Brain pericyte (primary cell): Measurements from ENCODE around the gene ADD2.

ENCODE experiments used
- DNase-seq: peaks from one replicate; pipeline ENCODE4 v3.0.0-alpha.2; 2012; ENCODE audit warnings: low read depth, low spot score

The ADD2 gene

DNA sequence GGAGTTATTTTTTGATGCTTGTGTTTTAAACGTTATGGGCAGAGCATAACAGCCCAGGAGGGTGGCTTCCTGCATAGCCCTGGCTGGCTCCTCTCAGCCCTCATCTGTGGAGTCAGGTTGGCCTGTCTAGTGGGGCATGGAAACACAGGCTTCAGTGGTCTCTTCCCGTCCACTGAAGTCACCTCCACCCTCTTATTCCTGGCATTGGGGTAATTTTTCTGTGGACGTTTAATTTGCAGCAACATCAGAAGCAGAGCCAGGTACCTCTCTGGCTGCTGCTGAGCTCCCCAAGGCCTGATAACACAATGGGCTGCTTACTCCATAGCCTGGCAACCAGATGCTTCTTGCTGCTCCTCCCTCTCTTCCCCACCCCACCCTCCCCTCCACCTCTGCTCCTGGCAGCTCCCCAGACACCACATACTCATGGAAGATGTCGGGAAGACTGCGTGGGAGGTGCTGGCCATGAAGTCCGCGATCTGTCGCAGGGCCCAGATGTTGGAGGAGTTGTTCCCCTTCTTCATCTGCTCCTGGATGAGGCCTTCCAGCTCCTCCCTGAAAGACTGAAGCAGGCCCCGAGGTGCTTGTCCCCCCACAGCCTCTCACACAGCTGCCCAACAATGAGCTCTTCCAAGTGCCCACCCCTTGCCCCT lies 64.0 kb downstream of the ADD2 start:
- no peak for DNase-seq

DNA sequence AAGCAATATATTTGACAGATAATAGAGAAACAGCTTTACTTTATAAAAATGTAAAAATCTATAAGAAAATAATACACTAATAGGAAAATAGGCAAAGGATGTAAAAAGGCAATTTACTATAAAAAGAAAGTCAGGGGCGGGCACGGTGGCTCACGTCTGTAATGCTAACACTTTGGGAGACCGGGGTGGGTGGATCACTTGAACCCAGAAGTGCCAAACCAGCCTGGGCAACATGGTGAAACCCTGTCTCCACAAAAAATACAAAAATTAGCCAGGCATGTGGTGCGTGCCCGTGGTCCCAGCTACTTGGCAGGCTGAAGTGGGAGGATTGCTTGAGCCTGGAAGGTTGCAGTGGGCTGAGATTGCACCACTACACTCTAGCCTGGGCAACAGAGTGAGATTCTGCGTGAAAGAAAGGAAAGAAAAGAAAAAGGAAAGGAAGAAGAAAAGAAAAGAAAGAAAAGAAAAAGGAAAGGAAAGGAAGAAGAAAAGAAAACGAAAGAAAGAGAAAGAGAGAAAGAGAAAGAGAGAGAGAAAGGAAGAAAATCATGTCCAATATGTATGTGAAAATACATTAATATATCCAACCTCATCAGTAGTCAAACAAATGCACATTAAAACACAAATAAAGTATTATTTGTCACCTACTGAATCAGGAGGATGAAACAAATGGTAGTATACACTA lies 65.1 kb downstream of the ADD2 start:
- DNase-seq, result no peak

DNA sequence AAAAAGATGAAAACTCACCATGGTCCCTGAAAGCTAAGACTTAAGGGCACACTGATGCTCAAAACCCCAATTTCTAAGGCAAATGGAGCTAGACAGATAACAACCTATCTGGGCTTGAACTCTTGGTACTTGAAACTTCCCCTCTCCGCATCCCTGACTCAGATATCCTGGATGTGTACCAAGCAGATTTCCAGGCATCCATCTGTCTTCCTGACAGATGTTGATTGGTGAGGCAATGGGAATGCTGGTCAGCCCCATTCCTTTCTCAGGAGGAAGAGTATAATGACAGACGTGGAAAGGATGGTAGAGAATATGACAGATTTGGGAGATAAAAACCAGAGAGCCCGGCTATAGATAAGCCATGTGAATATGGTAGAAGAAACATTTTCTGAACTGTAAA lies 69.2 kb downstream of the ADD2 start:
- DNase-seq, result no peak

DNA sequence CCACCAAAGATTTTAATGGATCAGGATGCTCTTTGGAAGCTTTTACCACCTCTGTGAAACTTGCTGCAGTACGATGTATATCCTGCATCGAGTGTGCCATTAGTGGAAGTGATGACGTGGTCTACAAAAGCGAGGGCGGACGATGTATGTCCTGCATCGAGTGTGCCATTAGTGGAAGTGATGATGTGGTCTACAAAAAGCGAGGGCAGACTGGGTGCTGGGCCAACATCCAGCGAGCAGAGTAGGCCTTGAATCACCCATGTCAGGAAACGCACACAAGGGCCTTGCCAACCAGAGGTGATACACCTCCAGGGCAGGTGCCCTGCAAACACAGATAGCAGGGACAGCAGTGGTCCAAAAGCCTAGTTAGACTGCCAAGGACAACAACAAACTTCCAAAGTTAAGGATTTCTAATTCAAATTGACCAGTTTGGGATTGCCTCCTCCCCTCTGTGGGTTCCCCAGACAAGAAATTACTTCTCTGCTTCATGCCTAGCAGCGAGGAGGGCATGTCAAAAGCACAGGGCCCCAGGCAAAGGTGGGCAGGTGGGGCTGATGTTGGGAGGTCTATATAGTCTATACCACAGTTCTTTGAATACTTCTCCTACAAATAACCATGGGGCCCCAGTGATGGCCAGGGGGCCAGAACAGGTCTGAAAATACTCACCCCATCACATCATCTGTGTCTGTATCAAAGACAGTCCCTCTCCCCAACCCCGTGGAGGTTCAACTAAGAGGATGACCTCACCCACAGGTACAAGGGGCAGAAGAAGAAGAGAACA lies 70.2 kb downstream of the ADD2 start:
- no peak for DNase-seq

DNA sequence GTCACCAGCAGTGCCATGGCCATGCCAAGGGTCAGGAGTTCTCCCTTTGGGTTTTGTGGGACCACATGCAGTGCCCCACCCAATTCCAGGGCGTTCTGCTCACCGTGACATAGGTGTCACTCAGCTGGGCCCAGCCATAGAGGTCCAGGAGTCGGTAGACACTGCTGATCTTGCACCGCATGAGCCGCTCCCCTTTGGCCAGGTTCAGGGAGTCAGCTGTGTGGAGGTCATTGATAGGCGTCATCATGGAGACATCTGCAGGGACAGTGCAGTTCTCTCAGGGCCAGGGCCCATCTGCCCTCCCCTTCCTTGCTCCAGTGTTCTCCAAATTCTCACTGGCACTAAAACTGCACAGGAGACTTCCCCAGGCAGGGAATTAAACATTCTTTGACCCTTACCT lies 71.9 kb downstream of the ADD2 start:
- no peak for DNase-seq

DNA sequence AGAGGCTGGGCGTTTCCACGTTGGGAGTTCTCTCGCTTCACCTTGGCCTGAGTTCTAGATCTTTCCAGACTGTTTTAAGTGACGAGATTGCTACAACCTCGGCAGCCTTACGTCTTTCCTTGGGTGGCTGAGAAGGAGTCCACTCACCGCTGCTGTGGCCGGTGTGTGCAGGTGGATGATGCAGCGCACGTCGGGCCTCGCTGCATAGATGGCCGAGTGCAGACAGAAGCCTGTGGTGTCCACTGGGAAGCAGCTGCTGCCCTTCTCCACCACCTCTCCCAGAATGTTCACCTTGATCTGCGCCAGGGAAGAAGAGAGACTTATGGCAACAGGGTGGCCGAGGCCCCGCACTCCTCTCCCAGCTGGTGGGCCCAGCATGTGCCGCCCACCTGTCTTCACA lies 75.7 kb downstream of the ADD2 start:
- DNase-seq, result no peak

DNA sequence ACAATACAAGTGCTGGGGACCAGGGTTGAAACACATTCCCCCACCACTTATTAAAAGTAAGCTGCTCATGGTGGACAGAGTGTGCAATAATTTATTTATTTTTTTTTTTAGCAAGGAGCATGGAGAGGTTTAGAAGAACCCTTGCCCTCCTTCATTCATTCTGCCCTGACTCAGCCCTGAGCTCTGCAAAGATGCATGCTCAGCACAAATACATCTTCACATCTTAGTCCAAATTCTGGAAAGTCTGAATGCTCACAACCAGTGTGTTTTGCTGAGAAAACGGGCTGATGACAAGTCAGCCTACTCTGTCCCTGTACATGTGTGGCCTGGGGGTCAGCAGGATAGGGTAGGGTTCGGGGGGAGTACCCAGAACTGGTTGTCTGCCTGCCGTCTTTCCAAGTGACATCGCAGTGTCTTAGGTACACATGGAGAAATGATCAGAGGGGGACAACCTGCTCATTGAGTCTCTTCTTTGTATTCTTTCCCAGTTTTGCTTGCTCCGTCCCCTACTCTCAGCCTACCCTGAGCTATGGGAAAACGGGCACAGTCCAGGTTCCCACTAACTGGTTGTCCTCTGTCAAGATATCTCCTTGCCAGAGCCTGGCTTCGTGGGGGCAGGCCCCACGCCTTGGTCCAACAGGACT lies 76.4 kb downstream of the ADD2 start:
- no peak for DNase-seq

DNA sequence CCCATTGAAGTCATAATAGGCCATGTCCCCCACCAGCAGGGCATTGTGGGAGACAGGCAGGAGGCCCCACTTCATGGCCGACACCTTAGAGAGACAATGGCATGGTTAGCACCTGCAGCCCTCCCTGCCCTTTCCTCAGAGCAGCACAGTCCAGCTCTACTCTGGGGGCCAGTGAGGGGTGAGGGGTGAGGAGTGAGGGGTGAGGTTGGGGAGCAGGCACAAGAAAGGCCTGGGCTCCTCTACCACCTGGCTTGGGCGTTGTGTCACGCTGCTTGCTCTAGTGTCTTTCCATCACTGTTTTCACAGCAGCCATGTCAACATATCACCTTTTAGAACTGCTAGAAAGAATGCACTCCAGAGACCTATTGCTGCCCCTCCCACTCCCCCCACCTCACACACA lies 77.2 kb downstream of the ADD2 start:
- no peak for DNase-seq

DNA sequence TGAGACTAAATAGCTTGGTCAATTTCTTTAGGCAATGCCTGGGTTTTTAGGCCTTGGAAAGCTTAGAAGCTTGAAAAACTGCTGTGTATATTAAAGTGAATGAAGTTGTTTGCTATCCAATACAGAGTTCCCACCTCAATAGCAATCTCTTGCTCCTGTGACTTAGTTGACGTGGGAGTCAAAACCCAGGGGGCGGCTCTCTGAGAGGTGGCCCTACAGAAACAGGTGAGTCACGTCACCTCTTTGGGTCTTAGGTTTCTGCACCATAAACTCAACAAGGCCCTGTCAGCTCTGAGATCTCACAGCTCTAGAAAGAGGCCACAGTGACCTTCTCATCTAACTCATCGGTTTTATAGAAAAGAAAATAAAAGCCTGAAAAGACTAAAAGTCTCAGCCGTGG lies 79.6 kb downstream of the ADD2 start:
- DNase-seq, result no peak

DNA sequence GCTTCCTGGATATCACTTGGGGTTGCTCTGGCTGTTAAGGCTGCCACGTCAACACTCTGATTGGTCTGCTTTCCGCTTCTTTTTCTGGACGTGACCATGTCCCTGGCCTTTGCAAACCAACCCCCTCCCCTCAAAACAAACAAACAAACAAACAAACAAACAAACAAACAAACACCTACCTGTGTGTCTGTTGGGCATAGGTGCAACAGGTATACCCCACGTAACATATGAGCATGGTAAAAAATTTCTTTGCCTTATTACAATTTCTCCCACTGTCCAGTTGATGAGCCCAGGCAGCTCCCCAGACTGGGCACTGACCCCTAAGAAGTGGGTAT lies 80.6 kb downstream of the ADD2 start:
- DNase-seq, result no peak

DNA sequence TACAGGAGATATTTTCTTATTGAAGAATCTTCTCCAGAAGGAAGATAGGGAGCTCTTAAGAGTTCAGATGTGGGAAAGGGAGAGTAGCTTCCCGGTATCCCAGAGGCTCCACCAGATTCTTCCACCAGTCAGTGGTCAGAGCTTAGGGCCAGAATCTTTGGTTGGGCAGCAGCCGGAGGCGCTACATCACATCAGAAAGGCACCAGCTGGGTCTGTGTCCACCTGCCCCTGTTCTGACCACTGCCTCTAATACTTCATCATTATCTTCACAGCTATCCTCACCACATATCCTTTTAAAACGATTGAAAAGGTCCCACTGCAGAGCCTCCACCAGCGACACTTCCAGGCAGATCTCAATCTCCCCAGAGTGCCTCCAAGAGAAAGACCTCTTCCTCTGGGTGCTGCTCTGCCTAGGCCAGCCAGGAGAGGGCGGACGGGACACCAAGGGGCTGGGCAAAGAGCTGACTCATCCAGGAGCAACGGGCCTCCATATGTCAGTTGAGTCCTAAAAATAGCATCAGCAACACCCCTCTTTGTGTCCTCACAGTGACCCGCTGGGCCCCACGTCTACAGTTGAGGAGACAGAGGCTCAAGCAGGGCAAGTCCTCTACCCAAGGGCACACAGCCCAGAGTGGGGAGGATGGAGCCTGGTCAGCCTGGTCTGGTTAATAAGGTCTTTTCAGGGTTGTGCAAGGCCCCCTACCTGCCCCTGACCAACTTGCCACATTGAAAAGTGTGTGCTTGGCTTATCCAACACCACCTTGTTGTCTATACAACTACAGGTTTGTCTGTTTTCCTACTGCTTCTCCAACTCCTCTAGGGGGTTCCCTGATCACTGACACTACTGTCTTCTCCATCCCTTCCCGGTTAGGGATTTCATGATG lies 81.2 kb downstream of the ADD2 start:
- DNase-seq, result no peak

DNA sequence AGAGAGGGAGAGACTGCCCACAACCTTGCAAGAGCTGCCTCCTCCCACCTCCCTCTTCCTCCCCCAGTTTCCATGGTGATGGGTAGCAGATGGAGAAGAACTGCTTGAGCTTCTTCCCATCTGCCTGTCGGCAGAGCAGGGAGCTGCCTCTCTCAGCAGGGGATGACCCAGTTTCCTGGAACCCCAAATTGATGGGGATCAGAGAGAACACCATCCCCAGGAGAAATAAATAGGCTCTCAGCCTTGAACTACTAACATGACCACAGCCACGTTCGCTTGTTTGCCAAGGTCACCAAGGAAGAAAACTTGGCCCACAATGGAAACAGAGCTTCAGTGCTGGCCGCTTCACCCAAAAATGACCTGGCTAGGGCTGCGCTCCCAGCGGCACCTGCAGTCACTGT lies 82.2 kb downstream of the ADD2 start:
- no peak for DNase-seq

DNA sequence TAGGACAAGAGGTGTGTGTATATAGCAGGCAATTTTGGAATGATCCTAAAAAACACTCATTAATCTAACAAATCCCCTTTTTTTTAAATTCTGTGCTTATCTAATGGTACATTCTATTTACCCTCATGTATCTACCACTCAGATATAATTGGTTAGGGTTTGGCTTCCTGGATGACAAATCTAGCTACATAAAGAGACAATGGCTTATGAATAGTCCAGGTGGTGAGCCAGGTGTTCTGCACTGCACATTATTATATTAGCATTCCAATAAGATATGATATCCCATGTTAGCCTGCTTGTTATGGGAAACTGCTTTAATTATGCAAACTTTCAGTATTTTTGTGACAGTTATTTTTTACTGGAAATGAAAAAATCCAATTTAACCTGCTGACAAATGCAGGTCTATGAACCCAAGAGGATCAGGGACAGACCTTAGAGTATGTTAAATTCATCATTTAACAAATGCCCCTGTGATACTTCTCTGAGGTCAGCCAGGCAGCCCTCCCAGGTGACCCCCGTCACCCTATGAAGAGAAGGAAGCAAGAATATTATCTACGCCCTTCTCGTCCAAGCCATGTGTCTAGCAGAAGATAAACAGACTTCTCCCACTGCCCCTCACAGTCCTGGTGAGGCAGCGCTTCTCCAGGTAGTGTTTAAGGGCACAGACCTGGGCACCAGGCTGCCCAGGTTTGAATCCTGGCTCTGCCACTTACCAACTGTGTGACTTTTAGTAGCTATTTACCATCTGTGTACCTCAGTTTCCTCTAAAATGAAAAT lies 83.0 kb downstream of the ADD2 start:
- DNase-seq, result no peak

DNA sequence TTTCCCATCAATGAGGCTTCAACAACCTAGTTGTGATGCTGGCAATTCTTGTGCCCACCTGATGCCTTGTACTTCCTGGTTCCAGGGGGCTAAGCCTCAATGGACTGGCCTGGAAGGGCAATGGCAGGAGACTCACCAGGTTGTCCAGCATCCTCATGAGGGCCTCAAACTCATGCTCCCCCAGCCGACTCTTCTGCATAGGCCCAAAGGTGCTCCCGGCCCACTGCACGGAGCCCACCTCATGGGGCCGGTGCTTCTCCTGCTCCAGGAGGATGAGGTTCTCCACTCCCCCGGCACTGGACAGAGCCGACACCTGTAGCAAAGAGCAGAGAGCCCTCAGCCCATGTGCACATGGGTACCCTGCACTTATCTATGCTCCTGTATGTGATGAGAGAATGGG lies 84.5 kb downstream of the ADD2 start:
- no peak for DNase-seq

DNA sequence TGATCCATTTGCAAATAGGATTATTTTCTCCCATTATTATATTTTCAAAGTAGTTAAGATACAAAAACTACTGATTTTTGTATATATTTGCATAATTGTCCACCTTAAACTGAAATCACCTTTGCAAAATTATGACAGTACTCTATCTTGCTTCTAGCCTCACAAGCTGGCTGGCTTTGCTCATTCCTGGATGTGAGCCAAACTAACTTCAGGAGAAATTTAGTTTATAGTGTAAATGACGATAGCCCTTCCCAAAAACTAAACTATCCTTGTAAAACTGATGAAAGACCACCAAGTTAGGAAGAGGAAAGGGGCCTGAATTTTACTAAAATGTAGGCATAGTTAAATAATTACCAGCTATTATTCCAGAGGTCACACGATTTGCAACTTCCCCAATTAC lies 87.3 kb downstream of the ADD2 start:
- no peak for DNase-seq

DNA sequence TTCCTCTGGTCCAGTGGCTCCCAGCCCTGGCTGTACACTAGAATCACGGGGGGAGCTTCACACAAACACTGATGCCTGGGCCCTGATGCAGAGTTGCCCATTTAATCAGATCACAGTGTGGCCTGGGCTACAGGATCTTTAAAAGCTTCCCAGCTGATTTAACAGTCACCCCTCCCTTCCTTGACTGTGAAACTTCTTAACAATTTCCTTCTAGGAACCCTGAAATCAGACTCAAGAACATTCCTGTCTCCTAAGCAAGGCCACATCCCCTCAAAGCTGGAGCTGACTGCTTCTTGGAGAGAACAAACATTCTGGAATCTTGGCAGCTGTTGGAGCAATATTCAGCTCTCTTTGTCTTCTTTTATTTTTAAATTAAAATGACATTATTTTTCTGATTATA lies 88.7 kb downstream of the ADD2 start:
- no peak for DNase-seq

DNA sequence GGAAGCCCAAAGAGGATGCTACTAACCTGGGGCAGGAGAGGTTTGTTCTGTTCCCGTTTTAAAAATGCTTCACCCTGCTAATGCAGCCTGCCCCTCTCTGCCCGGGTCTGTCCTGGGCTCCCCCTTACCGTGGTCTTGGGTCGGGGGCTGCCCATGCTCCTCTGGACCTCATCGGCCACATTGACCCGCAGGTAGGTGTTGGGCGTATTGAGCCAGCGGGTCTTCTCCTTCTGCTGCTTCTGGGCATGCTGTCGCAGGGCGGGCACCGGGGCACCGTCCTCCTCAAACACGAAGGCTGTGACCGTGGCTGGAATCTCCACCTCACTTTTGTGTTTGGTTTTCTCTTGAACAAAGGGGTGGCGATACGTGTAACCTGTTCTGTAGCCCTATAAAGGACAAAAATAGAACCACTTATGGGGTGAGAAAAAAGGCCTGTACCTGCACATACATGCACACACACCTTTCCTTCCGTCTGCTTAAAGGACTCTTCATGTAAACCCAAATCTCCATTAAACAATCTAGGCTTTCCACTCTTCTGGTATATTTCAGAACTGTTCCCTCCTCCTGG lies 89.3 kb downstream of the ADD2 start:
- DNase-seq, result no peak

DNA sequence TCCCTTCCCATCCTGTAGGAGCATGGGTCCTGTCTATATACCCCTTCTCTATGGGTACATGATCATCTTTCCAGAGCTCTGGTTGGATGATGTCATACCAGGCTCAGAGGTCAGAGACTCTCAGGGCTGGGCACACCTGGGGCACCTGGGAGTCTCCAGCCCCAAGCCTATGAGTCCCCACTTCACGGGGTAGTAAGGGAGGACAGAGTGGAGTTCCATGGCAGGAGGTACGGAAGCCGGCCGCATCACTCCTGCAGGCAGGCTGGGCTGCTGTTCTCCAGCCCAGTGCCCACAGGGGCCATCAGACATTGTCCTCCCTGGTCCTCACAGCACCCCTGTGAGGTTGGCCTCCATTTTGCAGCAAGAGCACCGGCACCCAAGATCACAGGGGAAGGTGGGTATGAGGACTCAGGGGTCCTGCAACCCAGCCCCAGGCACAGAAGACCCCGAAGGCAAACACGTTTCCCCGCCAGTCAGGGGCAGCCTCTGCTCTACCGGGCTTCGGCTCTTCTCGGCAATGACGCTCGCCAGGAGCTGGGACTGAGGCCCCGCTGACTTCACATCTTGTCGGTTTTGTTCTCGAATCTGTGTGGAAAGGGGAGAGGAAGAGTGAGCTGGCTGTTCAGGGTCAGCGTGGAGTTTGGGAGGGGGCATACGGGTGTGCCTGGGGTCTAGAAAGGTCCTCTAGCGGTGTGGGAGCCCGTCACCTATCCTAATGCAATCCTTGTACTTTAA lies 91.5 kb downstream of the ADD2 start:
- DNase-seq, result no peak

DNA sequence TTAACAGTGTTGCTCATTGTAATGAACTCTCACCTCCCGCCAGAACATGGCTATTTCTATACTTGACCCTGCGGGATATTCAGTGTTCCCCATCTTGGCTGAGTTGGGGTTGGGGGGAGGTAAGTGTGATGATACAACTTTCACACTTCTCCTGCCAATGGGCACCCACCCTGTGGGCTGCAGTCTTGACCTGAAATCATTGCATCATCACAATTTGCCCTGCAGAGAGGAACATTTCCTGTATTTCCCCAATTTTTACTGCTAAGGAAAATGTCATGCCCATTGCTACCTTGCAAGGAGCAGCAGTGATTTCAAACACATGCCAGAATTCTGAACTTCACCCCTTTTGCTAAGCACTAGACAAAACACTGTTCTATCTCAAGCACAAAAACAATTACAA lies 92.1 kb downstream of the ADD2 start:
- no peak for DNase-seq
